CMK (cell line): ENCODE data around the gene MTMR3.

Source experiments
- DNase-seq: peaks from one replicate; pipeline ENCODE4 v3.0.0-alpha.2; 2010; ENCODE audit warnings: low read depth

Gene MTMR3

GRCh38 chr22:29916007-29916544 lies 33.1 kb downstream of the MTMR3 start:
- DNase-seq: no peak

DNA sequence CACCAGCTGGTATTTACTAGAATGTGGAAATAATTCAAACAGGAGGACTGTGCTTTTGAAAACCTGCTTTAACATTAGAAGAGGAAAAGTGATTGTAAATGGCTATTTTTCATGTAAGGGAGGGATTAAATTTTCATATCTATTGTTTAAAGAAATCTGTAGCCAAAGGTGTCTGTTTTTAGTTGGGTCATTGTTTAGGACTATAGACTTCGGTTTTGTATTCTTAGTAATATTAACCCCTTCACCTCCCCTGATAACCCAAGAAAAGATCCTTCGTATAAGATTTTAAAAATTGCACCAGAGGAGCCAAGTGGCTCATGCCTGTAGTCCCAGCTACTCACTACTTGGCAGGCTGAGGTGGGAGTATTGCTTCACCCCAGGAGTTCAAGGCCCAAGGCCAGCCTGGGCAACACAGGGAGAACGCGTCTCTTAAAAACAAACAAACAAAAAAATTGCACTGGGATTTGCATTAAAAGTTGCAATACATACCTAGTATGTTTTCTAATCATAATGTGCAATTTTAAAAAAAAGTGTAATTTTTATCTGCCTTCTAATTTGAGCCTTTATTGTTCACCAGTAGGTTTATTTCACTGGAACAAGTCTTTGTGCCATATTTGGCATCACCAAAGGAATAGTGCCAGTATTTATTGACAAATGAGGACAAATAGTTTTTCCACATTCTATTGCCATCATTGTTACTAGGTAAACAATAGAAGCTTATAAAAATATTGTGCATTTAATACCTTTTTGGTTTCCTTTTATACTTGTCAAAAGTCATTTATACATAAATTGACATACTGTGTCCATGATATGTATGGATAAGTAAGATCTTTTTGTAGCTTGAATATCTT lies 34.3 kb downstream of the MTMR3 start:
- DNase-seq: no peak

DNA sequence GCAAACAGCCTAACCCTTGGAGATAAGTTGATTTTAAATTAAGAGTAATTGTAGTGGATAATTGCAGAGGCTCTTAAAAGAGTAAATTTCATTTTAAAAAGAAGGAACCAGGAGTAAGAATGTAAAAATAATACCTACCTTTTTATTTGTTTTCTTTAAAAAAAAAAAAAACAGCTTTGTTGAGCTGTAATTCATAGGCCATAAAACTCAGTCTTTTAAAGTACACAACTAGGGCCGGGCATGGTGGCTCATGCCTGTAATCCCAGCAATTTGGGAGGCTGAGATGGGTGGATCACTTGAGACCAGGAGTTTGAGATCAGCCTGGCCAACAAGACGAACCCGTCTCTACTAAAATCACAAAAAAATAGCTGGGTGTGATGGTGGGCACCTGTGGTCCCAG lies 42.4 kb downstream of the MTMR3 start:
- DNase-seq: no peak

DNA sequence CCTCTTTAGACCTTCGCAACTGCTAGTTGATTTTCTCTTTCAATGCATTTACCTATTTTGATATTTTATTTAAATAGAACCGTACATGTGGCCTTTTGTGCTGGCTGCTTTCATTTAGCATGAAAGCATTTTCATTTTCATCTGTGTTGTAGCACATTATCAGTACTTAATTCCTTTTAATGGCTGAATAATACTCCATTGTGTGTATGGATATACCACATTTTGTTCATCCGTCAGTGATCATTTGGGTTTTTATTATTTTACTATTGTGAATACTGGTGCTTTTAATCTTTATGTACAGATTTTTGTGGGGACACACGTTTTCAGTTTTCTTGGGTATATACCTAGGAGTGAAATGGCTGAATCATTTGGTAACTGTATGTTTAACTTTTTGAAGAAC lies 43.1 kb downstream of the MTMR3 start:
- no peak for DNase-seq

- no peak for DNase-seq
These were observed 49.2 kb downstream of the MTMR3 start for GRCh38 chr22:29932136-29932535.

DNA sequence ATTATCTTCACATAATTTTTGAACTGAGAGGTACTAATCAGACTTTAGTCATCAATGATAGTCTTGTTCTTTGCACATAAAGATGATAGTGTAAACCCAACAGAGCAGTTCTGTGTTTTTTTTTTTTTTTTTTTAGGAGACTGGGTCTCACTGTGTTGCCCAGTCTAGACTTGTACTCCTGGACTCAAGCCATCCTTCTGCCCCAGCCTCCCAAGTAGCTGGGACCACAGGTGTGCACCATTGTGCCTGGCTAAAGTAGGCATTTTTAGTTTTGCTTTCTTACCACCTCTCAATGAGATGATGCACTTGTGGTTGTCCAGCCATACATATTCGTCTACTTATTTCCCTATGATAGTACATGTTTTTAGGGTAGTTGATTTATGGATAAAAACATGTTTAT lies 50.6 kb downstream of the MTMR3 start:
- DNase-seq: no peak

DNA sequence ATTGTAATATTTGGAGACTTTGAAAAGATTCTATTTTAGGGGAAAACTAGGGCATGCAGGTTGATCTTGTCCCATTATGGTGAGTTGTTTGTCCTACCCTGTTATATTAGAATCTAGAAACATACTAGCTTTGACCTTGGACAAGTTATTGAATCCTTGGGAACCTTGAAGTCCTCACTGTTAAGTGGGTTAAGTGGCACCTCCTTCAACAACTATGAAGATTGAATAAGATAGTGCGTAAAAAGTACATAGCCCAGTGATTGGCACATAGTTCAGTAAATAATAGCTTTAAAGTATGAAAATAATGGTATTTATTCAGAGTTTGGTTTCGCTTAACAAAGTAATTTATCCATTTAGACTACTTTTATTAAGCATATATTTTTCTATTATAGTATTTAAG lies 51.6 kb downstream of the MTMR3 start:
- no peak for DNase-seq

DNA sequence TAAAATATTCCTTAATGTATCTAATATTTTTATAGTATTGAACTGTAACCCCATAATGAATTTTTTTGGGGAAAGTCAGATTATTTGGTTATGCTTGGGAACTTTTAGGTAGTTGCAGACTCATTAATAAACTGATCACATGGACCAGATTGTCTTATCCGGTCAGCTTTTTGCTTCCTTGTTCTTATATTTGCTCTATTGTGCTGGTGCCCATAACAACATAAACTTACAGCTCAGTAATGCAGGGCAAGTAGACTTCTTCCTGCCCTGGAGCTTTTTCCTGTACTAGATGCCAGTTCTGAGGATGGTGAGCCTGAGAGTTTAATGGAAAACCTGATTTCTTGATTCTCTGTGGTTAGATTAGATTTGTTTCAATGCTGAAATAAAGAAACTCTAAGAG lies 53.2 kb downstream of the MTMR3 start:
- DNase-seq: no peak

DNA sequence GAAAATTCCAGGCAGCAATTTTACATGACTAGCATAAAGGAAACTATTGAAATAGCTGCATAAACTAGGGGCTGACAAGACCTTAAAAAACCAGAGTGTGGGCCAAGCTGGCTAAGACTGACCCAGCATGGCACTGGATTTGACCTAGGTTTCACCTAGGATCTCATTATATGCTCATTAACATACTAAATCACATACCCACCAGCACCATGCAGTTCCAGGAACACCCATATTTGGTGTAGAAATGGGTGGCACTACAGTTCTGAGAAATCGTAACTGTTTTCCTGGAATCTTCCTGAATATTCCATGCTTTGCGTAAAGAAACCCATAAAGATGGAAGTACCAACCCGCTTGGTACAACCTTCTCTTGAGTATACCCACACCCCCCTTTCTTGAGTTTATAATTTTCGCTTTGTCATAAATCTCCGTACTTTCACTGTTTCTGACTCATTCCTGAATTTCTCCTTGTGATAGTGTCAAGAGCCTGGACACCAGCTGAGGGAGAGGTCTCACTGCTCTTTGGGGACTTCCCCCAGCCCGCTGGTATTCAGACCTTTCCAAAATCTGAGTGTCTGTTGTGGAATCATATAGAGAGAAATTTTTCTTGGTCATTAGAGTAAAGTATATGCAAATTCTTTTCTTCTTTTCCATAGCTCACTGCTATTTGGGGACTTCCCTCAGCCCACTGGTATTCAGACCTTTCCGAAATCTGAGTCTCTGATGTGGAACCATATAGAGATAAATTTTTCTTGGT lies 55.1 kb downstream of the MTMR3 start:
- DNase-seq: no peak

GRCh38 chr22:29940526-29940925 lies 57.6 kb downstream of the MTMR3 start:
- no peak for DNase-seq

DNA sequence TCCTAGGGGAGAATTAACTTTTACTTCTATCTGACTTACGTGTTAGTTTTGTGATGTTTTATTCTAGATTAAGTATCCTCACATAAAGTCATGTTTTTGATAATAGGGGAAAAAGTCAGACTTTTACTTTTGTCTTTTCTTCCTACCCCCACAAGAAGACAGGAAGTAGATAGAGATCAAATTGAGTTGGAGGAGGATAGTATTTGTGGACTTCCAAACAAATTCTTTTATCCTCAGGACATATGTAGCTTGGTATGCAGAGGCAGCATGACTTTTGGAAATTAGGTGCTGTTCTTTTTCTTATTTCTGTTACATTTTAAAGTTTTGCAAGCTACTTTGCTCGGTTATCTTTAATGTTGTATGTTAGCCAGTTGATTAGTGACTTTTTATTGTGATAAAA lies 61.4 kb downstream of the MTMR3 start:
- no peak for DNase-seq

- DNase-seq: no peak
These were observed 62.5 kb downstream of the MTMR3 start for GRCh38 chr22:29945435-29945834.

DNA sequence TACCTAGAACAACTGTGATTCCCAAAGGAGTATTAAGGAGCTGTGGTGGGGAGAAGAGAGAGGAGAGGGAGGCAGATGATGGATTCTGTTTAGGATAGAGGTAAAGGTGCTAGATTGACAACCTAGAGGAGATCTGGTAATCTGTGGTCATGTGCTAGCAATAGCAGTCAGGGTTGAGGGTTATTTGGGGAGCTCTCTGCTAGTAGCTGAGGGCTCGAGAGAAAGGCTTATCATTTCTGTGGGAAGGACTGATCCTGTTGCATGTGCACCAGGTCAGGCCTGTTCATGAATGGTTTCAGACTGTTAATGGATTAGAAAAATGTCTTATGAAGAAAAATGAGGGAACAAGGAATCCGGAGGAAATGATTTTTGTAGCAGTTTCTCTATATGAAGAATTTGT lies 63.2 kb downstream of the MTMR3 start:
- no peak for DNase-seq

- DNase-seq: no peak
These were observed 64.7 kb downstream of the MTMR3 start for GRCh38 chr22:29947410-29948384.

DNA sequence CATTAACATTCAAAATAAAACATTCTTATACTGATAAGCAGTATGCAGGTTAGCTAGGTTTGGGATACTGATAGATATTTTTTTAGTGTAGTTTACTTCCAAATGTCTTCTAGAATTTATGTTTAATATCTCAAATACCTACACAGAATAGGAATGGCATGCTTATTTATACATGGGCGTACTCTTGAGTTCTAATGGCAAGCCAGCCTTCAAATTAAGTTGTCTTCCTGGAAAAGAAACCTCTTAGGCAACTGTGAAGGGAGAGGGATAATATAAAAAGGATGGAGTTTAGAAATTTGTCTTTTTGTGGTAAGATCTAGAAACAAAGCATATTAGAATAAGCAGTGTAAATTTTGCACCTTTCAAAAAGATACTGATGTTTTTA lies 65.4 kb downstream of the MTMR3 start:
- DNase-seq: no peak

DNA sequence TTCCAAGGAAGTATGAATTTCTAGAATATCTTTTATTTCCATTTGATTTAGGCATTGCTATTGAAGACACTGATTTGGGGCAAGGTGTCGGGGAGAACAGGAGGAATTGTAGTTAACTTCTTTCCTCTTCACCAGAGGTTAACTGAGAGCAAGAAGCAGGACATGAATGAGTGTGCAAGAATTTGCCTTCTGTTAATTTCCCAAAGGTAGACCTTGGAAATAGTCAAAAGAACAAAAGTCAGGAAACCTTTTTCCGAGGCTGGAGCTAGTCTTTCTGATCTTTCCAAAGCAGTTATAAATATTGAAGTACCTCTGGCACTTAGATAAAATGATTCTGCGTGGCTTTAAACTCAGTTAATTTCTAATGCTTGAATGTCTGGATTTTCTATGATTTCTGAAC lies 66.9 kb downstream of the MTMR3 start:
- DNase-seq: no peak

- peak; percentile 82 for DNase-seq
These were observed 68.9 kb downstream of the MTMR3 start for GRCh38 chr22:29951791-29952413.

DNA sequence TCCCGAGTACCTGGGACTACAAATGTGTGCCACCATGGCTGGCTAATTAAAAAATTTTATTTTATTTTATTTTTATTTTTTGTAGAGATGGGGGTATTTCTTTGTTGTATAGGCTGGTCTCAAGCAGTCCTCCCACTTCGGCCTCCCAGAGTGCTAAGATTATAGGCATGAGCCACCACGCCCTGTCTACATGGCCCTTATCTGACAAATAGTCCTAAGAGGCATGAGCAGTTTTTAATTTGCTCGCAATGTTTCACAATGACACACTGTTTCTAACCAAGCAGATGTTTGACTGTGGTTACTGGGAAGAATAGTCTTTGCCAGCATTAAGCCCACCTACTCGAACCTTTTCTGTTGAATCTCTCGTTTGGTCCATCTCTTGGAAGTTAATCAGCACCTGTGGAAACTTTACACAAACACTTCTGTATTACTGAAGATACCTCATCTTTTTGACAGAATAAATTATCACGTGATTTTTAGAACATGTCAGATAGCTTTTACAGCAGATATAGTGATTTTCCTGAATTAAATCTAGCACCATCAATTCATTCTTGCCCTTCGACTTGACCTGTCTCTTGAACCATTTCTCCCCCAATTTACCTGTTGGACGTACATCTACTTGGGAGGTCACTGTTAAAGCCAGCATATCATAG lies 71.4 kb downstream of the MTMR3 start:
- no peak for DNase-seq

- no peak for DNase-seq
These were observed 73.7 kb downstream of the MTMR3 start for GRCh38 chr22:29956680-29957079.

GRCh38 chr22:29958170-29958569 lies 75.2 kb downstream of the MTMR3 start:
- no peak for DNase-seq

DNA sequence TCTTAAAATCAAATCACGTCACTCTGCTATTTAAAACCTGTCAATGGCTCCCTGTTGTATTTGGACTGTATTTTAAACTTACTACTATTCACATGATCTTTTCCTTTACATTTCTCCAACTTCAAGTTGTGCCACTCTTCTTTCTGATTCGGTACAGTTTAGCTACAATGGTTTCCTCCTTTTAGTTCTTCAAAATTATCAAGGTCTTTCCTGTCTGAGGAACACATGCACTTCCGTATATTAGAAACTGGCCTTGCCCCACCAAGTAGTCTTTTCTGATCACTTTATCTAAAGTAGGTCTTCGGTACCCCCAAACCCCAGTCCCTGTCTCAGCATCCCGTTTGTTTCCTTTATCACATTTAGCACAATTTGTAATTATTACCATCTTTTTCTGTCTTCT lies 81.8 kb downstream of the MTMR3 start:
- DNase-seq: no peak
